ENCODE results near the gene HAP1.

The HAP1 gene

GRCh38 chr17:41750862-41751261 is 16.4 kb upstream of the HAP1 start:
- peaks cover 3% of the 10 kb centered on the region for H3K4me1 ChIP-seq (ENCODE audit: low read length)
- no peak overlapping the region for H2AFZ ChIP-seq (ENCODE audit: low read length)
- no peaks in the 10 kb centered on the region for H3K9me3 ChIP-seq (replicated peaks; ENCODE audit: insufficient read depth, low read length)
- no peaks in the 10 kb centered on the region for H3K9me2 ChIP-seq (replicated peaks; ENCODE audit: insufficient read depth, low read length)
- no peak overlapping the region for H3K27ac ChIP-seq (ENCODE audit: low read length)
- H3K9ac ChIP-seq (ENCODE audit: low read length) = no peak overlapping the region
- no peaks in the 10 kb centered on the region for H3K79me2 ChIP-seq (ENCODE audit: low read length)
- no peaks in the 10 kb centered on the region for H3F3A ChIP-seq (ENCODE audit: insufficient read depth, low read length)
- H3K36me3 ChIP-seq (replicated peaks; ENCODE audit: insufficient read depth, low read length) = no peaks in the 10 kb centered on the region
- no peak for TF ChIP-seq EZH2phosphoT487 (IDR thresholded peaks at IDR 0.05; ENCODE audit: low read length)
- no peak for TF ChIP-seq CTCF (IDR thresholded peaks at IDR 0.05; ENCODE audit: low read length)
- TF ChIP-seq EZH2 (optimal IDR thresholded peaks at IDR 0.05; ENCODE audit: low read depth, low read length) = no peak
- H3K4me3 ChIP-seq (ENCODE audit: low read length) = no peak overlapping the region
- no peaks in the 10 kb centered on the region for H4K20me1 ChIP-seq (ENCODE audit: insufficient read depth, low read length)
- no peaks in the 10 kb centered on the region for H3K27me3 ChIP-seq (replicated peaks; ENCODE audit: insufficient read depth, low read length)
- no peak overlapping the region for H3K4me2 ChIP-seq (ENCODE audit: low read depth, low read length)
- no peak for DNase-seq

- Histone ChIP-seq H3K27me3 (replicated peaks; ENCODE audit: insufficient read depth, low read length) (no peaks in the 10 kb centered on the region), H3K9me2 (replicated peaks; ENCODE audit: insufficient read depth, low read length) (no peaks in the 10 kb centered on the region), H3K27ac (ENCODE audit: low read length) (no peak overlapping the region), H3F3A (ENCODE audit: insufficient read depth, low read length) (no peaks in the 10 kb centered on the region), H3K9me3 (replicated peaks; ENCODE audit: insufficient read depth, low read length) (no peaks in the 10 kb centered on the region), H3K36me3 (replicated peaks; ENCODE audit: insufficient read depth, low read length) (no peaks in the 10 kb centered on the region), H3K9ac (ENCODE audit: low read length) (no peak overlapping the region), H3K4me2 (ENCODE audit: low read depth, low read length) (no peak overlapping the region), H2AFZ (ENCODE audit: low read length) (no peak overlapping the region), H3K79me2 (ENCODE audit: low read length) (no peaks in the 10 kb centered on the region), H3K4me3 (ENCODE audit: low read length) (no peak overlapping the region), H4K20me1 (ENCODE audit: insufficient read depth, low read length) (no peaks in the 10 kb centered on the region), H3K4me1 (ENCODE audit: low read length) (no peaks in the 10 kb centered on the region)
- TF ChIP-seq CTCF (IDR thresholded peaks at IDR 0.05; ENCODE audit: low read length) (no peak), EZH2 (optimal IDR thresholded peaks at IDR 0.05; ENCODE audit: low read depth, low read length) (no peak), EZH2phosphoT487 (IDR thresholded peaks at IDR 0.05; ENCODE audit: low read length) (no peak)
- no peak for DNase-seq
Observed at GRCh38 chr17:41748275-41748674, 13.8 kb upstream of the HAP1 start.

GRCh38 chr17:41741709-41742108 is 7.3 kb upstream of the HAP1 start:
- TF ChIP-seq EZH2phosphoT487 (IDR thresholded peaks at IDR 0.05; ENCODE audit: low read length) (no peak), CTCF (IDR thresholded peaks at IDR 0.05; ENCODE audit: low read length) (no peak), EZH2 (optimal IDR thresholded peaks at IDR 0.05; ENCODE audit: low read depth, low read length) (no peak)

More at GRCh38 chr17:41741709-41742108, 7.3 kb upstream of the HAP1 start:
- Histone ChIP-seq H3K4me3 (ENCODE audit: low read length) (no peak overlapping the region), H3K79me2 (ENCODE audit: low read length) (no peaks in the 10 kb centered on the region), H2AFZ (ENCODE audit: low read length) (no peak overlapping the region), H3F3A (ENCODE audit: insufficient read depth, low read length) (no peaks in the 10 kb centered on the region), H4K20me1 (ENCODE audit: insufficient read depth, low read length) (no peaks in the 10 kb centered on the region), H3K9me2 (replicated peaks; ENCODE audit: insufficient read depth, low read length) (no peaks in the 10 kb centered on the region), H3K27me3 (replicated peaks; ENCODE audit: insufficient read depth, low read length) (peaks cover 10% of the 10 kb centered on the region), H3K9ac (ENCODE audit: low read length) (no peak overlapping the region), H3K9me3 (replicated peaks; ENCODE audit: insufficient read depth, low read length) (no peaks in the 10 kb centered on the region), H3K36me3 (replicated peaks; ENCODE audit: insufficient read depth, low read length) (no peaks in the 10 kb centered on the region), H3K27ac (ENCODE audit: low read length) (no peak overlapping the region), H3K4me2 (ENCODE audit: low read depth, low read length) (no peak overlapping the region), H3K4me1 (ENCODE audit: low read length) (peaks cover 13% of the 10 kb centered on the region; the same call in 1 of the 2 replicates)
- DNase-seq = no peak
